ENCODE measurements around the gene HECTD4. TPM values are rescaled to one million over a fixed set of nuclear protein-coding genes. Genes with fewer than 3 reads are reported as not detected.

Gene HECTD4
- total and polyA plus RNA-seq, 2 of the 4 experiments (the other 2 are of a cell fraction): 12.9 to 13.0 TPM

GRCh38 chr12:112296183-112296582 lies 86.0 kb downstream of the HECTD4 start:
- peaks cover 12% of the 10 kb centered on the region for H3K36me3 ChIP-seq (ENCODE audit: control insufficient read depth, insufficient read depth, low read length)
- dilution Hi-C loops (cut with HindIII; ENCODE audit: low sequenced_read_pairs, unreplicated experiment): no loop called here
- WGBS, 2 experiments (ENCODE audit: extremely low coverage in 2 of 2, insufficient read length in 1 of 2): 100% methylated on average over 2 of the region's 3 CpGs; no CpG with 5 or more reads in 1 of the 2 experiments

More at GRCh38 chr12:112296183-112296582, 86.0 kb downstream of the HECTD4 start:
- no peak overlapping the region for H3K56ac ChIP-seq (ENCODE audit: extremely low read depth, insufficient read depth, low read length)
- no peak overlapping the region for H3K18ac ChIP-seq (ENCODE audit: low read depth, low read length)
- H3K4me2 ChIP-seq (ENCODE audit: low read depth, low read length): no peak overlapping the region
- TF ChIP-seq NFE2L2 (IDR thresholded peaks at IDR 0.05; ENCODE audit: low read depth, low read length) (no peak), RCOR1 (IDR thresholded peaks at IDR 0.05; ENCODE audit: insufficient replicate concordance, low read length) (no peak), SMC3 (IDR thresholded peaks at IDR 0.05; ENCODE audit: low read depth, low read length) (no peak), ELK1 (IDR thresholded peaks at IDR 0.05; ENCODE audit: borderline replicate concordance, low read depth, low read length) (no peak), RAD21 (IDR thresholded peaks at IDR 0.05; ENCODE audit: low read length) (no peak), FOS (IDR thresholded peaks at IDR 0.05; ENCODE audit: low read depth, low read length) (no peak), CEBPB (IDR thresholded peaks at IDR 0.05; ENCODE audit: low read depth, low read length) (no peak), CHD1 (IDR thresholded peaks at IDR 0.05; ENCODE audit: low read depth, low read length) (no peak), MAZ (IDR thresholded peaks at IDR 0.05; ENCODE audit: borderline replicate concordance, low read depth, low read length) (no peak), USF2 (IDR thresholded peaks at IDR 0.05; ENCODE audit: low read depth, low read length) (no peak), POLR2A (IDR thresholded peaks at IDR 0.05; ENCODE audit: low read depth, low read length) (no peak), BHLHE40 (IDR thresholded peaks at IDR 0.05; ENCODE audit: low read depth, low read length) (no peak), RFX5 (IDR thresholded peaks at IDR 0.05; ENCODE audit: low read depth, low read length) (no peak), MAFK (IDR thresholded peaks at IDR 0.05; ENCODE audit: low read depth, low read length) (no peak), MXI1 (IDR thresholded peaks at IDR 0.05; ENCODE audit: borderline replicate concordance, low read depth, low read length) (no peak)
- TF ChIP-seq, protein P1, sequence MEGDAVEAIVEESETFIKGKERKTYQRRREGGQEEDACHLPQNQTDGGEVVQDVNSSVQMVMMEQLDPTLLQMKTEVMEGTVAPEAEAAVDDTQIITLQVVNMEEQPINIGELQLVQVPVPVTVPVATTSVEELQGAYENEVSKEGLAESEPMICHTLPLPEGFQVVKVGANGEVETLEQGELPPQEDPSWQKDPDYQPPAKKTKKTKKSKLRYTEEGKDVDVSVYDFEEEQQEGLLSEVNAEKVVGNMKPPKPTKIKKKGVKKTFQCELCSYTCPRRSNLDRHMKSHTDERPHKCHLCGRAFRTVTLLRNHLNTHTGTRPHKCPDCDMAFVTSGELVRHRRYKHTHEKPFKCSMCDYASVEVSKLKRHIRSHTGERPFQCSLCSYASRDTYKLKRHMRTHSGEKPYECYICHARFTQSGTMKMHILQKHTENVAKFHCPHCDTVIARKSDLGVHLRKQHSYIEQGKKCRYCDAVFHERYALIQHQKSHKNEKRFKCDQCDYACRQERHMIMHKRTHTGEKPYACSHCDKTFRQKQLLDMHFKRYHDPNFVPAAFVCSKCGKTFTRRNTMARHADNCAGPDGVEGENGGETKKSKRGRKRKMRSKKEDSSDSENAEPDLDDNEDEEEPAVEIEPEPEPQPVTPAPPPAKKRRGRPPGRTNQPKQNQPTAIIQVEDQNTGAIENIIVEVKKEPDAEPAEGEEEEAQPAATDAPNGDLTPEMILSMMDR (conservative IDR thresholded peaks at IDR 0.05; ENCODE audit: low read depth, low read length): no peak
- no peak overlapping the region for H2BK15ac ChIP-seq (ENCODE audit: low read depth, low read length)
- H2AK5ac ChIP-seq (ENCODE audit: low read depth, low read length): no peak overlapping the region
- peaks cover 16% of the 10 kb centered on the region for H3K9me1 ChIP-seq (ENCODE audit: insufficient read depth, low read length)
- H3K9me3 ChIP-seq (ENCODE audit: control insufficient read depth, insufficient read depth, low read length): no peaks in the 10 kb centered on the region
- H3K4me3 ChIP-seq (ENCODE audit: insufficient read depth, low read depth, low read length): no peak overlapping the region
- no peak overlapping the region for H4K8ac ChIP-seq (ENCODE audit: low read depth in 2 of 2, low read length in 2 of 2)
- H3K27me3 ChIP-seq (ENCODE audit: control insufficient read depth, insufficient read depth, low read length): no peaks in the 10 kb centered on the region
- POLR2A ChIA-PET (ENCODE audit: unreplicated experiment): no interaction called here
- no peak overlapping the region for H2BK20ac ChIP-seq (ENCODE audit: low read depth, low read length)
- no peak overlapping the region for H2AK9ac ChIP-seq (replicated peaks; ENCODE audit: low read depth, low read length, poor library complexity)
- peaks cover 12 to 27% of the 10 kb centered on the region in 2 experiments; a peak in 3 of 4 replicates for H3K79me1 ChIP-seq (ENCODE audit: low read depth in 1 of 2, low read length in 2 of 2)
- no peak overlapping the region for H2BK120ac ChIP-seq (ENCODE audit: low read depth, low read length)
- intact Hi-C loops (cut with micrococcal nuclease) (no loop called here), in situ Hi-C loops (cut with MboI; ENCODE audit: low sequenced_read_pairs) (no loop called here)
- H4K20me1 ChIP-seq (ENCODE audit: insufficient read depth, low read length): peaks cover 11% of the 10 kb centered on the region
- H3K23ac ChIP-seq (ENCODE audit: low read depth, low read length): no peak overlapping the region
- no peaks in the 10 kb centered on the region for H3K4me1 ChIP-seq (ENCODE audit: control insufficient read depth, insufficient read depth, low read length)
- H2BK5ac ChIP-seq (ENCODE audit: low read depth, low read length, poor library complexity, severe bottlenecking): no peak overlapping the region
- BruUV-seq (replicated peaks): no TSS peak
- H3K14ac ChIP-seq (replicated peaks; ENCODE audit: low read depth, low read length): no peak overlapping the region
- H3K27ac ChIP-seq (ENCODE audit: insufficient read depth, low read length): no peak overlapping the region
- ATAC-seq (ENCODE audit: low read depth): no peak
- H3K4ac ChIP-seq (ENCODE audit: low read depth, low read length): no peak overlapping the region
- CTCF ChIA-PET: no interaction called here
- H4K5ac ChIP-seq (ENCODE audit: low read depth, low read length): no peak overlapping the region
- no peak overlapping the region for H4K91ac ChIP-seq (ENCODE audit: insufficient read depth, low read depth, low read length)
- no peak overlapping the region for H2AFZ ChIP-seq (replicated peaks; ENCODE audit: low read length, poor library complexity)
- no peak overlapping the region for H3K9ac ChIP-seq (ENCODE audit: low read depth, low read length)
- DNase-seq: no peak

All from IMR-90 (cell line).